Endothelial cell of umbilical vein (primary cell): Measurements from ENCODE around the gene ZBP1. TPM values are rescaled to one million over a fixed set of nuclear protein-coding genes. Genes with fewer than 3 reads are reported as not detected.

Experiments
- BruUV-seq: library from RNA; stranded (reverse); fragments of 400-500 nt; replicated peaks from 2 replicates; lab custom pipeline; 2021; lab: Mats Ljungman, UMichigan
- CTCF ChIA-PET: fragments of 300-600, 350-600 bp; sonication (Branson Sonifier 250); formaldehyde crosslinking; loops from one replicate; lab custom pipeline; 2021; ENCODE audit warnings: antibody characterized with exemption, inconsistent platforms; lab: Charles Lee
- POLR2A ChIA-PET: fragments of 300-600, 350-600 bp; sonication (Branson Sonifier 250); formaldehyde crosslinking; loops from one replicate; lab custom pipeline; 2021; ENCODE audit warnings: antibody characterized with exemption, inconsistent platforms; lab: Charles Lee
- DNase-seq: peaks from one replicate; pipeline ENCODE4 v3.0.0-alpha.2; 2011; ENCODE audit warnings: low read depth, low spot score
- FAIRE-seq: peaks from 2 replicates; lab custom pipeline; 2011; peaks lifted over from hg19 to GRCh38; lab: Jason Lieb, UNC
- H2AFZ ChIP-seq: 2 replicates; pipeline ENCODE4 v1.6.0; 2012; ENCODE audit warnings: low read depth, low read length, control low read depth, inconsistent platforms
- H3K27ac ChIP-seq: 2 replicates; pipeline ENCODE4 v1.5.1; 2011; ENCODE audit warnings: low read depth, mild to moderate bottlenecking, control low read depth, low read length, moderate library complexity; ENCODE audit not compliant: insufficient read depth
- H3K27me3 ChIP-seq, 2 experiments: 2 replicates each; pipeline versions ENCODE4 v1.6.0 to v1.6.1; 2011; ENCODE audit warnings: low read length in 2 of 2, mixed read lengths in 1 of 2; ENCODE audit not compliant: control insufficient read depth in 2 of 2, insufficient read depth in 2 of 2
- H3K36me3 ChIP-seq, 2 experiments: 2 replicates in 1 of 2; 3 replicates in 1 of 2; pipeline ENCODE4 v1.5.1; 2011; ENCODE audit warnings: low read length in 2 of 2, mild to moderate bottlenecking in 1 of 2, moderate library complexity in 1 of 2; ENCODE audit not compliant: control insufficient read depth in 2 of 2, insufficient read depth in 2 of 2; ENCODE audit errors: extremely low read depth in 1 of 2
- H3K4me1 ChIP-seq: 3 replicates; pipeline ENCODE4 v1.5.1; 2011; ENCODE audit warnings: mild to moderate bottlenecking, low read length; ENCODE audit not compliant: control insufficient read depth, insufficient read depth; ENCODE audit errors: extremely low read depth
- H3K4me2 ChIP-seq: 2 replicates; pipeline ENCODE4 v1.6.1; 2011; ENCODE audit warnings: low read length, control low read depth, mixed read lengths; ENCODE audit not compliant: insufficient read depth
- H3K4me3 ChIP-seq, 3 experiments: fragments of 200-600 bp in 1 of 3; sonication (generic), shearing (Covaris generic) in 1 of 3; replicated peaks in 1 of 3; 2 replicates each; pipeline ENCODE4 v1.5.1; 2011 to 2016; ENCODE audit warnings: control low read depth in 3 of 3, low read length in 3 of 3, mild to moderate bottlenecking in 2 of 3, inconsistent platforms in 1 of 3, low read depth in 1 of 3, moderate library complexity in 1 of 3; ENCODE audit not compliant: insufficient read depth in 1 of 3
- H3K79me2 ChIP-seq: 2 replicates; pipeline ENCODE4 v1.6.0; 2012; ENCODE audit warnings: low read length, inconsistent platforms; ENCODE audit not compliant: control insufficient read depth, insufficient read depth
- H3K9ac ChIP-seq: replicated peaks from 2 replicates; pipeline ENCODE3; 2011; ENCODE audit warnings: low read length, control low read depth; ENCODE audit not compliant: insufficient read depth; ENCODE audit errors: extremely low read depth
- H3K9me1 ChIP-seq: replicated peaks from 3 replicates; pipeline ENCODE4 v1.6.0; 2011; ENCODE audit warnings: mild to moderate bottlenecking, low read length; ENCODE audit not compliant: control insufficient read depth, insufficient read depth; ENCODE audit errors: extremely low read depth
- H3K9me3 ChIP-seq: replicated peaks from 2 replicates; pipeline ENCODE4 v1.5.1; 2012; ENCODE audit warnings: low read length, inconsistent platforms; ENCODE audit not compliant: control insufficient read depth, insufficient read depth
- H4K20me1 ChIP-seq: replicated peaks from 2 replicates; pipeline ENCODE3; 2011; ENCODE audit warnings: mild to moderate bottlenecking, low read length; ENCODE audit not compliant: control insufficient read depth, insufficient read depth; ENCODE audit errors: extremely low read depth
- CTCF ChIP-seq, 2 donors: IDR thresholded peaks; 1 replicate in 1 of 2; 2 replicates in 1 of 2; pipeline ENCODE4 v1.5.1; 2011; ENCODE audit warnings: low read length in 2 of 2, mild to moderate bottlenecking in 2 of 2, moderate library complexity in 2 of 2, control low read depth in 1 of 2, inconsistent platforms in 1 of 2, low read depth in 1 of 2; ENCODE audit not compliant: insufficient read depth in 1 of 2; ENCODE audit errors: extremely low read depth in 1 of 2
- EZH2 ChIP-seq: IDR thresholded peaks from 2 replicates; pipeline ENCODE4 v1.6.1; 2012; ENCODE audit warnings: borderline replicate concordance, low read depth, mild to moderate bottlenecking, moderate library complexity, low read length, inconsistent platforms; ENCODE audit not compliant: severe bottlenecking
- FOS ChIP-seq: IDR thresholded peaks from 2 replicates; pipeline ENCODE4 v1.6.1; 2011; ENCODE audit warnings: mild to moderate bottlenecking, low read length, moderate library complexity, borderline replicate concordance; ENCODE audit not compliant: insufficient read depth
- GATA2 ChIP-seq: IDR thresholded peaks from 2 replicates; pipeline ENCODE4 v1.7.0; 2011; ENCODE audit warnings: low read depth, mild to moderate bottlenecking, moderate library complexity, mixed read lengths, low read length; ENCODE audit not compliant: insufficient read length, insufficient read depth
- JUN ChIP-seq: IDR thresholded peaks from 2 replicates; pipeline ENCODE4 v1.6.1; 2011; ENCODE audit warnings: borderline replicate concordance, low read depth; ENCODE audit not compliant: insufficient read length, insufficient read depth
- MYC ChIP-seq: IDR thresholded peaks from one replicate; pipeline ENCODE4 v1.6.1; 2011; ENCODE audit warnings: mild to moderate bottlenecking, low read depth, low read length
- POLR2A ChIP-seq: IDR thresholded peaks from 2 replicates; pipeline ENCODE4 v1.6.1; 2012; ENCODE audit warnings: low read depth, mild to moderate bottlenecking, control low read depth, low read length
- POLR2AphosphoS5 ChIP-seq: IDR thresholded peaks from 2 replicates; pipeline ENCODE4 v1.6.1; 2012; ENCODE audit warnings: low read depth, mild to moderate bottlenecking, control low read depth, low read length, moderate library complexity; ENCODE audit not compliant: insufficient read depth
- dilution Hi-C: fragments of 300-500 bp; cut with MboI; formaldehyde crosslinking; loops from one replicate; pipeline ENCODE4 v1.15.0; 2019; ENCODE audit warnings: low sequenced_read_pairs; ENCODE audit not compliant: extremely low pct_ligation_motif_present
- intact Hi-C: fragments of 100-400 bp; cut with micrococcal nuclease; formaldehyde crosslinking; loops from one replicate; pipeline ENCODE4 v1.10.0; 2022
- polyA plus RNA-seq, 4 experiments: library from polyadenylated mRNA; depleted of rRNA in 3 of 4; stranded (reverse) in 3 of 4; unstranded in 1 of 4; fragments of >200 nt; gene quantifications; 2 replicates each; pipeline versions ENCODE4 v1.2.1 to v1.2.3, GENCODE V29; 2011 to 2012; ENCODE audit warnings: missing spikeins in 1 of 4
- total RNA-seq: library from RNA; stranded (reverse); gene quantifications from 2 replicates; pipeline ENCODE4 v1.2.3, GENCODE V29; 2021
- TF ChIP-seq, protein P1 (sequence below): IDR thresholded peaks from 2 replicates; pipeline ENCODE4 v1.6.1; 2011; ENCODE audit not compliant: insufficient read depth, insufficient read length

ZBP1 gene
- total and polyA plus RNA-seq, 2 donors (not counting 3 experiments of a cell fraction or from before 2014, with no cell fraction given) = not detected

DNA sequence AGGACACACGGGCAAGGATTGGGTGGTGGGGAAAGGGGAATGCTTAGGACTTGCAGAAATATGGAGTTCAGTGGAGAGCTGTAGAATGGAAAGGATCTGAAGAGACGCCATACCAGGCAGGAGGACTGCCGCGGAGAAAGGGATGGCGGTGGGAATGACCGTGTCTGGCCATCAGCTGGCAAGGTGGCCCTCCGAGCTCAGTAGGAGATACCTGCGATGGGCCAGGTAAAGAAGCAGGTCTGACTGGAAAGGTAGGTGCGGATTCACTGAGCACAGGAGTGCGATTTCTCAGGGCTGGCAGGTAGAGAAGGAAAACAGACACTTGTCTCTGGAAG, 33.3 kb downstream of the ZBP1 start:
- ChIA-PET POLR2A (no interaction called here), CTCF (interaction anchor here (1.0 kb wide), 1 partner anchor 10 kb away, joined by 3 read pairs; no protein-coding TSS in a partner anchor)
- H3K27me3 ChIP-seq = no peaks in the 10 kb centered on the region
- TF ChIP-seq JUN (no peak), GATA2 (no peak), POLR2AphosphoS5 (no peak), FOS (no peak), MYC (no peak), EZH2 (no peak), CTCF (IDR thresholded peaks at IDR 0.05; ENCODE audit: extremely low read depth in 1 of 2, insufficient read depth in 1 of 2, low read depth in 1 of 2, low read length in 2 of 2) (no peak), POLR2A (no peak)
- TF ChIP-seq, protein P1, sequence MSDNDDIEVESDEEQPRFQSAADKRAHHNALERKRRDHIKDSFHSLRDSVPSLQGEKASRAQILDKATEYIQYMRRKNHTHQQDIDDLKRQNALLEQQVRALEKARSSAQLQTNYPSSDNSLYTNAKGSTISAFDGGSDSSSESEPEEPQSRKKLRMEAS = no peak
- DNase-seq (no peak), FAIRE-seq (no peak)
- dilution Hi-C loops = no loop called here
- H2AFZ ChIP-seq = no peak overlapping the region
- intact Hi-C loops = no loop called here
- H3K9me3 ChIP-seq = no peaks in the 10 kb centered on the region
- no peaks in the 10 kb centered on the region for H4K20me1 ChIP-seq
- no peak overlapping the region for H3K4me2 ChIP-seq
- no TSS peak for BruUV-seq
- no peaks in the 10 kb centered on the region for H3K4me1 ChIP-seq
- H3K27ac ChIP-seq = no peak overlapping the region
- no peak overlapping the region for H3K4me3 ChIP-seq
- H3K36me3 ChIP-seq = no peaks in the 10 kb centered on the region
- H3K9ac ChIP-seq = no peak overlapping the region
- no peaks in the 10 kb centered on the region for H3K9me1 ChIP-seq
- H3K79me2 ChIP-seq = no peaks in the 10 kb centered on the region
